Caco-2 (cell line): Measurements from ENCODE around the gene DNAJC1. TPM values are rescaled to one million over a fixed set of nuclear protein-coding genes. Genes with fewer than 3 reads are reported as not detected.

ENCODE experiments used
- BruUV-seq: library from RNA; stranded (reverse); fragments of 400-500 nt; replicated peaks from 2 replicates; lab custom pipeline; 2021; lab: Mats Ljungman, UMichigan
- CTCF ChIA-PET: fragments of 300-600 bp; sonication (Branson Sonifier 250); formaldehyde crosslinking; loops from one replicate; lab custom pipeline; 2022; ENCODE audit warnings: antibody characterized with exemption; lab: Charles Lee
- POLR2A ChIA-PET: fragments of 300-600 bp; sonication (Branson Sonifier 250); formaldehyde crosslinking; loops from one replicate; lab custom pipeline; 2022; ENCODE audit warnings: antibody characterized with exemption; lab: Charles Lee
- DNase-seq, 2 experiments: peaks; one replicate each; pipeline versions ENCODE4 v3.0.0 to v3.0.0-alpha.2; 2020 to 2022
- H3K27me3 ChIP-seq: replicated peaks from 2 replicates; pipeline ENCODE4 v1.6.0; 2011; ENCODE audit warnings: low read length; ENCODE audit not compliant: control insufficient read depth, insufficient read depth
- H3K36me3 ChIP-seq: 2 replicates; pipeline ENCODE4 v1.5.1; 2011; ENCODE audit warnings: low read length; ENCODE audit not compliant: control insufficient read depth, insufficient read depth
- H3K4me1 ChIP-seq: fragments of 250-450 bp; sonication (Bioruptor Pico); 2 replicates; pipeline ENCODE4 v1.5.1; 2020; ENCODE audit warnings: mild to moderate bottlenecking
- H3K4me3 ChIP-seq: 2 replicates; pipeline ENCODE4 v1.5.1; 2011; ENCODE audit warnings: low read depth, mild to moderate bottlenecking, control low read depth, low read length
- H3K9me3 ChIP-seq: fragments of 250-450 bp; sonication (Bioruptor Pico); 2 replicates; pipeline ENCODE4 v1.5.1; 2020; ENCODE audit warnings: mild to moderate bottlenecking, moderate library complexity
- H3K27ac Mint-ChIP-seq: one replicate; pipeline ENCODE4 v1.8.0; 2022; ENCODE audit warnings: mixed read lengths; ENCODE audit not compliant: unreplicated experiment
- H3K27me3 Mint-ChIP-seq: one replicate; pipeline ENCODE4 v1.8.0; 2022; ENCODE audit warnings: mixed read lengths; ENCODE audit not compliant: insufficient read depth, unreplicated experiment
- H3K36me3 Mint-ChIP-seq: one replicate; pipeline ENCODE4 v1.8.0; 2022; ENCODE audit warnings: mild to moderate bottlenecking, mixed read lengths; ENCODE audit not compliant: insufficient read depth, unreplicated experiment
- H3K4me1 Mint-ChIP-seq: one replicate; pipeline ENCODE4 v1.8.0; 2022; ENCODE audit warnings: low read depth, mixed read lengths; ENCODE audit not compliant: unreplicated experiment
- H3K4me3 Mint-ChIP-seq: one replicate; pipeline ENCODE4 v1.8.0; 2022; ENCODE audit warnings: mild to moderate bottlenecking, moderate library complexity, mixed read lengths; ENCODE audit not compliant: unreplicated experiment
- H3K9me3 Mint-ChIP-seq: one replicate; pipeline ENCODE4 v1.8.0; 2022; ENCODE audit warnings: mixed read lengths; ENCODE audit not compliant: unreplicated experiment
- intact Hi-C: fragments of 100-400 bp; cut with micrococcal nuclease; formaldehyde crosslinking; loops from one replicate; pipeline ENCODE4 v1.10.0; 2022; ENCODE audit not compliant: unreplicated experiment
- total RNA-seq: library from RNA; stranded (reverse); gene quantifications from 2 replicates; pipeline ENCODE4 v1.2.3, GENCODE V29; 2022
- TF ChIP-seq, protein P1 (sequence below), 2 experiments: fragments of 200-600 bp in 1 of 2; IDR thresholded peaks; 1 replicate in 1 of 2; 2 replicates in 1 of 2; pipeline versions ENCODE4 v1.5.1 to v1.8.0; 2011 to 2022; ENCODE audit warnings: antibody characterized with exemption in 1 of 2, control low read depth in 1 of 2, inconsistent platforms in 1 of 2, low read depth in 1 of 2, low read length in 1 of 2, mild to moderate bottlenecking in 1 of 2, moderate library complexity in 1 of 2; ENCODE audit not compliant: insufficient read depth in 1 of 2, severe bottlenecking in 1 of 2, unreplicated experiment in 1 of 2

Gene DNAJC1
- total RNA-seq, 1 experiment from 2014 or later, result 50.7 TPM

DNA sequence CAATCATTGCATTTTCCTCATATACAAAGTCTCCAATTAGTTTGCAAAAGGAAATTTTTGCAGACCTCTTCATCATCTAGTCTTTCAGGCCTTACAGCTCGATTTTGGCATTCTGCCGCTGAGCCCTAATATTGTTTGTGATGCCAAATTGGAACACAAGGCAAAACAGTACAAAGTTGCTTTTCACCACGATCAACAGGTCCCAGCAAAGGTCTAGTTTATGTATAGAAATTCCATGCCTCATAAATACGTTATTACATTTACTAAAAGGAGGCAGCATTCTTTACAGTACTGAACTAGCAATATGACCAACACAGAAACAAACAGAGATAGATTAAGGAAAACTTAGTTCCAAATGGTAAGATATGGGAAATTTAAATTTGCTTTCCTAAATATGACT lies 7.0 kb upstream of the DNAJC1 start:
- TF ChIP-seq, protein P1, sequence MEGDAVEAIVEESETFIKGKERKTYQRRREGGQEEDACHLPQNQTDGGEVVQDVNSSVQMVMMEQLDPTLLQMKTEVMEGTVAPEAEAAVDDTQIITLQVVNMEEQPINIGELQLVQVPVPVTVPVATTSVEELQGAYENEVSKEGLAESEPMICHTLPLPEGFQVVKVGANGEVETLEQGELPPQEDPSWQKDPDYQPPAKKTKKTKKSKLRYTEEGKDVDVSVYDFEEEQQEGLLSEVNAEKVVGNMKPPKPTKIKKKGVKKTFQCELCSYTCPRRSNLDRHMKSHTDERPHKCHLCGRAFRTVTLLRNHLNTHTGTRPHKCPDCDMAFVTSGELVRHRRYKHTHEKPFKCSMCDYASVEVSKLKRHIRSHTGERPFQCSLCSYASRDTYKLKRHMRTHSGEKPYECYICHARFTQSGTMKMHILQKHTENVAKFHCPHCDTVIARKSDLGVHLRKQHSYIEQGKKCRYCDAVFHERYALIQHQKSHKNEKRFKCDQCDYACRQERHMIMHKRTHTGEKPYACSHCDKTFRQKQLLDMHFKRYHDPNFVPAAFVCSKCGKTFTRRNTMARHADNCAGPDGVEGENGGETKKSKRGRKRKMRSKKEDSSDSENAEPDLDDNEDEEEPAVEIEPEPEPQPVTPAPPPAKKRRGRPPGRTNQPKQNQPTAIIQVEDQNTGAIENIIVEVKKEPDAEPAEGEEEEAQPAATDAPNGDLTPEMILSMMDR (IDR thresholded peaks at IDR 0.05; ENCODE audit: insufficient read depth in 1 of 2, low read depth in 1 of 2, low read length in 1 of 2, severe bottlenecking in 1 of 2, unreplicated experiment in 1 of 2), result no peak
- no peak overlapping the region for H3K4me3 Mint-ChIP-seq
- H3K36me3 Mint-ChIP-seq, result no peaks in the 10 kb centered on the region
- no peaks in the 10 kb centered on the region for H3K4me1 Mint-ChIP-seq
- DNase-seq, result no peak
- no peaks in the 10 kb centered on the region for H3K4me1 ChIP-seq
- no peaks in the 10 kb centered on the region for H3K36me3 ChIP-seq
- no peaks in the 10 kb centered on the region for H3K27me3 ChIP-seq
- BruUV-seq, result no TSS peak
- CTCF ChIA-PET, result interaction anchor here (1.1 kb wide), 1 partner anchor 184 kb away, joined by 8 read pairs; no protein-coding TSS in a partner anchor
- no peaks in the 10 kb centered on the region; the same call in 1 of the 2 replicates for H3K9me3 ChIP-seq
- peaks cover 19% of the 10 kb centered on the region for H3K27me3 Mint-ChIP-seq
- no peak overlapping the region for H3K27ac Mint-ChIP-seq
- intact Hi-C loops, result loop anchor here (2.0 kb wide), 1 partner anchor 56 kb away; no protein-coding TSS in a partner anchor
- H3K9me3 Mint-ChIP-seq, result peaks cover 12% of the 10 kb centered on the region
- POLR2A ChIA-PET, result no interaction called here
- H3K4me3 ChIP-seq, result no peak overlapping the region

DNA sequence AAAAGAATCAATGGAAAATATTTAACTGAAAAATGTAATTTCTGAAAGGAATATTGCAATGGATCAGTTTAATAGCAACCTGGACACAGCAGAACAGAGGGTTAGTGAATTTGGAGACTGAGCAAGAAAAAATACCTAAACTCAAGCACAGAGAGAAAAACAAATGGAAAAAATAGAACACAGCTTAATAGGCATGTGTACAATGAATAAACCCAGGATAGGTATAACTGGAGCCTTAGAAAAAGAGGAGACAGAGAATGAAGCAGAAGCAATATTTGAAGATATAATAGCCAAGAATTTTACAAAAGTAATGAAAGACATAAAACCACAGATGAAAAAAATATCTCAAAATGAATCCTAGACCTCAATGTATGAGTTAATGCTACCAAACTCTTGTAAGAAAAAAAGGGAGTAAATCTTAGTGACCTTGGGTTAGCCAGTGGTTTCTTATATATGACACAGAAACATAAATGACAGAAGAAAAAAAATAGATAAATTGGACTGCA lies 2.9 kb upstream of the DNAJC1 start:
- no peak overlapping the region for H3K4me3 ChIP-seq
- Mint-ChIP-seq H3K36me3 (peaks cover 13% of the 10 kb centered on the region), H3K4me3 (no peak overlapping the region), H3K9me3 (peaks cover 15% of the 10 kb centered on the region), H3K27me3 (peaks cover 19% of the 10 kb centered on the region), H3K27ac (no peak overlapping the region), H3K4me1 (no peaks in the 10 kb centered on the region)
- DNase-seq, result no peak
- H3K4me1 ChIP-seq, result peaks cover 13% of the 10 kb centered on the region
- no TSS peak for BruUV-seq
- no peaks in the 10 kb centered on the region for H3K36me3 ChIP-seq
- no peaks in the 10 kb centered on the region; the same call in 1 of the 2 replicates for H3K9me3 ChIP-seq
- TF ChIP-seq, protein P1 (IDR thresholded peaks at IDR 0.05; ENCODE audit: insufficient read depth in 1 of 2, low read depth in 1 of 2, low read length in 1 of 2, severe bottlenecking in 1 of 2, unreplicated experiment in 1 of 2), result no peak
- ChIA-PET POLR2A (no interaction called here), CTCF (no interaction called here)
- intact Hi-C loops, result no loop called here
- no peaks in the 10 kb centered on the region for H3K27me3 ChIP-seq

DNA sequence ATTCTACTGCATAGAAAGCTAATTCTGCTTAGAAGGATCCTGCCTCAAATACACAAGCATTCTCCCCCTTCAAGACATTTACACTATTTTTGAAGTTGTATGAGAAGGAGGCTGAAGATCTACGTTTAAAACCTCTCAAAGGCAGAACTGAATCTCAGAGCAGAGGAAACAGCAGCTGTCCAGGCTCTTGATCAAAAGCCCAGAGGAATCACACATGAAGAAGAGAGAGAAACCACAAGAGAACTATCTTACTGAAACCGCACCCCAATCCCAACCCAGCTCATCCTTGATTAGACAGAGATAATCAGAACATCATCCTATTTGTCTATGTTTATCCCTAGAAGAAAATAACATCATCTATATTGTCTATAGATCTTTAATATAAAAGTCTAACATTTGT lies 2.2 kb upstream of the DNAJC1 start:
- no peaks in the 10 kb centered on the region for H3K4me1 Mint-ChIP-seq
- ChIA-PET POLR2A (no interaction called here), CTCF (interaction anchor here (0.6 kb wide), 1 partner anchor 11 kb away, joined by 3 read pairs; no protein-coding TSS in a partner anchor)
- no peak overlapping the region for H3K4me3 ChIP-seq
- H3K36me3 Mint-ChIP-seq, result peaks cover 13% of the 10 kb centered on the region
- no TSS peak for BruUV-seq
- H3K36me3 ChIP-seq, result no peaks in the 10 kb centered on the region
- TF ChIP-seq, protein P1 (IDR thresholded peaks at IDR 0.05; ENCODE audit: insufficient read depth in 1 of 2, low read depth in 1 of 2, low read length in 1 of 2, severe bottlenecking in 1 of 2, unreplicated experiment in 1 of 2), result no peak
- peaks cover 14% of the 10 kb centered on the region for H3K4me1 ChIP-seq
- H3K27me3 ChIP-seq, result no peaks in the 10 kb centered on the region
- no peaks in the 10 kb centered on the region; the same call in 1 of the 2 replicates for H3K9me3 ChIP-seq
- intact Hi-C loops, result no loop called here
- H3K27ac Mint-ChIP-seq, result no peak overlapping the region
- H3K9me3 Mint-ChIP-seq, result peaks cover 15% of the 10 kb centered on the region
- H3K27me3 Mint-ChIP-seq, result peaks cover 19% of the 10 kb centered on the region
- no peak for DNase-seq
- H3K4me3 Mint-ChIP-seq, result no peak overlapping the region
